Motor neuron (in vitro differentiated cells): ENCODE results near the gene DUS2. TPM values are rescaled to one million over a fixed set of nuclear protein-coding genes. Genes with fewer than 3 reads are reported as not detected.
A peak's percentile ranks its signal among the peaks of the same experiment; 100 is the strongest.

ENCODE experiments used
- ATAC-seq, 8 experiments: fragments of 200-7000 bp; cut with Tn5 transposase; replicated peaks in 6 of 8; 2 replicates each; pipeline ENCODE4 v1.8.0; 2021; ENCODE audit warnings: mild to moderate bottlenecking in 8 of 8, moderate library complexity in 8 of 8
- H3K27ac ChIP-seq, 2 donors: fragments of 250-450 bp; sonication (Bioruptor Pico); 2 replicates each; pipeline ENCODE4 v1.9.0; 2021; ENCODE audit warnings: antibody characterized with exemption in 2 of 2, mild to moderate bottlenecking in 2 of 2, moderate library complexity in 1 of 2
- H3K4me1 ChIP-seq, 2 donors: fragments of 250-450 bp; sonication (Bioruptor Pico); replicated peaks in 1 of 2; 2 replicates each; pipeline ENCODE4 v1.6.1; 2021; ENCODE audit warnings: antibody characterized with exemption in 2 of 2, mild to moderate bottlenecking in 2 of 2, moderate library complexity in 1 of 2
- H3K4me3 ChIP-seq, 5 donors: fragments of 250-450 bp; sonication (Bioruptor Pico); 2 replicates each; pipeline ENCODE4 v1.9.0; 2021; ENCODE audit warnings: antibody characterized with exemption in 5 of 5, mild to moderate bottlenecking in 5 of 5, moderate library complexity in 4 of 5
- WGBS, 10 experiments: fragments of 450-650 bp; shearing (Covaris generic); methylation state at CpG; one replicate each; pipeline ENCODE4 v1.0.0; 2022; 5-methylcytosine and 5-hydroxymethylcytosine counted together
- in situ Hi-C, 9 experiments: fragments of 400-800 bp; cut with MboI; loops; one replicate each; pipeline ENCODE4 v1.15.0; 2021; ENCODE audit warnings: low sequenced_read_pairs in 9 of 9, low pct_unique_long_range_greater_than_20kb in 2 of 9; ENCODE audit not compliant: unreplicated experiment in 9 of 9
- total RNA-seq, 8 experiments: library from RNA; unstranded; fragments of 300-600 nt; gene quantifications; 2 replicates each; pipeline versions ENCODE4 v1.2.3 to v1.2.4, GENCODE V29; 2022

Gene DUS2
- total RNA-seq, 8 experiments from 2014 or later, result 9.0 to 19.2 (median 12.8) TPM

DNA sequence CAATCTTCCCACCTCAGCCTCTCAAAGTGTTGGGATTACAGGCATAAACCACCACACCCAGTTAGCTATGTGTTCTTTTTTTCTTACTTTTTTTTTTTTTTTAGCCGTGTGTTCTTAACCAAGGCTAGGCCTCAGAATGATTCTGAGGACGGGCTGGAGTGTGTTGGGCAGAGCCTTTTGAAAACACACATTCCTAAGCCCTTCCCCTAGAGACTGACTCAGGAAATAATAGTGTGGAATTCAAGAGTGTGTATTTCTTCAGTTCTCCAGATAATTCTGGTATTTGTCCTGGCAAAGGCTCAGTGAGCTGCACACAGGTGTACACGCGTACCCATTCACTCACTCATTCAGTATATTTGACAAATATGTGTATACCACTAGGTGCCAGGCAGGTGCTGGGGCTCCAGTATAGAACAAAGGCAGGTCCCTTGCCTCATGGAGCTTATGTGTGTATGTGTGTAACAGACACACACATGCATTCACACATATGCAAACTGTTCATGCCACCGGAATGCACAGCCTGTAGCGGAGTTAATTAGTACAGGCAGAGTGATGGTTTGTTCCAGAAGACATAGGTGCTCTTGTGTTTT, 42.7 kb downstream of the DUS2 start:
- ATAC-seq, result peak in 6 of 8 experiments; percentile 11 to 95 (median 72)
- H3K27ac ChIP-seq, result no peak overlapping the region
- in situ Hi-C loops, result no loop called here
- H3K4me3 ChIP-seq, result no peak overlapping the region
- peaks cover 0 to 6% of the 10 kb centered on the region in 2 donors for H3K4me1 ChIP-seq
- WGBS, 10 experiments, result 45 to 83% (median 73%) methylated on average over 2 to 5 of the region's 6 CpGs; no CpG with 5 or more reads in 6 of the 10 experiments

- ATAC-seq, result no peak
- H3K4me3 ChIP-seq, result no peak overlapping the region
Observed at GRCh38 chr16:68066763-68067162, 43.7 kb downstream of the DUS2 start.

GRCh38 chr16:68068926-68069325, 45.8 kb downstream of the DUS2 start:
- Histone ChIP-seq H3K27ac (no peak overlapping the region), H3K4me3 (no peak overlapping the region), H3K4me1 (peaks cover 0 to 6% of the 10 kb centered on the region in 2 donors)
- no peak for ATAC-seq
- 90 to 100% (median 100%) methylated on average over 1 to 7 of the region's 9 CpGs; no CpG with 5 or more reads in 5 of the 10 experiments for WGBS, 10 experiments
- in situ Hi-C loops, result no loop called here

More at GRCh38 chr16:68066763-68067162, 43.7 kb downstream of the DUS2 start:
- no CpG with 5 or more reads among the region's 1 CpG for WGBS, 10 experiments
- in situ Hi-C loops, result no loop called here
- Histone ChIP-seq H3K4me1 (peaks cover 0 to 6% of the 10 kb centered on the region in 2 donors), H3K27ac (no peak overlapping the region)

GRCh38 chr16:68069511-68070248, 46.6 kb downstream of the DUS2 start:
- H3K27ac ChIP-seq, result no peak overlapping the region
- H3K4me3 ChIP-seq, result no peak overlapping the region
- peak in 6 of 8 experiments; percentile 4 to 71 (median 47) for ATAC-seq
- H3K4me1 ChIP-seq, result peaks cover 0 to 6% of the 10 kb centered on the region in 2 donors
- in situ Hi-C loops, result no loop called here
- WGBS, 10 experiments, result 92 to 100% (median 100%) methylated on average over 1 to 3 of the region's 7 CpGs; no CpG with 5 or more reads in 6 of the 10 experiments

DNA sequence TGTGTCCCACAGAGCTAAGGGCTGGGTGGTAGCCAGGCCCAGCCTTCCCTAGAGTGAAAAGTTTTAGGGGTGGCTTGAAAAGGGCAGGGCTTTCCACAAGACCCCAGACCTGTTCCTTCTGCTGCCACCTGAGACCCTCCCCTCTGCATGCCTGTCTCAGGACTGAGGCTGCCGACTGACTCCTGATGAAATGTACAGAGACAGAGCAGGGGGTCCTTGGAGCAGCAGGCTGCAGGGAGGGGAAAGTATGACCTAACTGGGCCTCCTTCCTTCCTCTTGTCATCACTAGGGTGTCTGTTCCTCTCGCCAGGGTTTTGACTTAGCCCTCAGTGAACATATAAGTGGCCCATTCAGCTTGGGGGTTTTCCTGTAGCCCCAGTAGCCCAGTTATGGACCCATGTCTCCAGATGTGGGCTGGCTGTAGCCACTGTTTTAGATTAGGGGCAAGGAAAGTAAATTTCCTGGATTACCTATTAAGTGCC, 47.2 kb downstream of the DUS2 start:
- in situ Hi-C loops, result no loop called here
- WGBS, 10 experiments, result 44 to 100% (median 100%) methylated on average over 1 to 2 of the region's 2 CpGs; no CpG with 5 or more reads in 7 of the 10 experiments

GRCh38 chr16:68070806-68071517, 47.9 kb downstream of the DUS2 start:
- in situ Hi-C loops, result no loop called here
- no peak for ATAC-seq

More for the DNA sequence above, 47.2 kb downstream of the DUS2 start:
- H3K27ac ChIP-seq, result no peak overlapping the region
- H3K4me1 ChIP-seq, result peaks cover 0 to 6% of the 10 kb centered on the region in 2 donors
- ATAC-seq, result no peak
- no peak overlapping the region for H3K4me3 ChIP-seq

DNA sequence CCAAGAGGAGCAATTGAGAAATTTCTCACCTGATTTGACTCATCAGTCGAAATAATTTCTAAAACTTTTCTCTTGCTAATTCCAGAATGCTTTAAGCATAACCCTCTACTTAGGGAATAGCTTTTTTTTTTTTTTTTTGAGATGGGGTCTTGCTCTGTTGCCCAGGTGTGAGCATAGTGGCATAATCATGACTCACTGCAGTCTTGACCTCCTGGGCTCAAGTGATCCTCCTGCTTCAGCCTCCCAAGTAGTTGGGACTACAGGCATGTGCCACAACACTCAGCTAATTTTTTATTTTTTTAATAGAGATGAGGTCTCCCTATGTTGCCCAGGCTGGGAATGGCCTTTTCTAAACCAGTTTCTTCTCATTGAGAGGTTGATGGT, 48.4 kb downstream of the DUS2 start:
- no peak overlapping the region for H3K4me3 ChIP-seq
- H3K27ac ChIP-seq, result no peak overlapping the region
- ATAC-seq, result no peak
- H3K4me1 ChIP-seq, result no peaks in the 10 kb centered on the region
- in situ Hi-C loops, result no loop called here
- 40 to 83% (median 60%) methylated on average over 1 of the region's 1 CpG; no CpG with 5 or more reads in 3 of the 10 experiments for WGBS, 10 experiments

More at GRCh38 chr16:68070806-68071517, 47.9 kb downstream of the DUS2 start:
- peaks cover 0 to 5% of the 10 kb centered on the region in 2 donors for H3K4me1 ChIP-seq
- H3K4me3 ChIP-seq, result no peak overlapping the region
- WGBS, 10 experiments, result 81 to 100% (median 90%) methylated on average over 1 to 13 of the region's 14 CpGs; no CpG with 5 or more reads in 2 of the 10 experiments
- no peak overlapping the region for H3K27ac ChIP-seq

DNA sequence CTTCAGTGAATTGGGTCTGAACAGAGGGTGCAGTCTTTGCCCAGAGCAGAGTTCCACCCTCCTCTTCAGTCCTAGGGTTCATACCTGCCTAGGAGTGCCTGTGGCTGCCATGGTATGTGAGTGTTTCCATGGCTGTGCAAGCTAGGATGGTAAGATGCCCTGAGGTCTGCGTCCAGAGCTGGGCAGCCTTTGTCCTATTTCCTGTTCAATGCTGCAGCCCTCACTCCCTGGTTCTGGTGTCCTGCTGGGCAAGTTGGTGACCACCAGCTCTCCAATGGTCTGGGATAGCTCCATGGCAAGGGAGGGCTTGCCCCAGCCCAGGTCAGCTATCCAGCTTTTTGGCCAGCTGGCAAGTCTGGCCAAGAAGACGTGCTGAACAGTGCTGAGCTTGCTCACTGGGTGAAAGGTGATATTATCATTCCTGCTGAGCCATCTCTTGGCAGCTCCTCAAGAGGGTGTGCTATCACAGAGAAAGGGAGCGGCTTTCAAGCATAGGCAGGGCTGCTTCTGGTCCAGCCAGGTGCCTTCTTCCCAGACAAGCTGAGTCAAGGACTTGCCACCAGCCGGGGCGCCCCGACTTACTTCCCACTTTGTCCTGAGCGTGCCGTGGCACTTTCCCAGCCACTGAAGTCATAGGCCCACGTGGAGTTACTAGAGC, 49.1 kb downstream of the DUS2 start:
- no peaks in the 10 kb centered on the region for H3K4me1 ChIP-seq
- WGBS, 10 experiments, result 87 to 100% (median 98%) methylated on average over 1 to 5 of the region's 9 CpGs; no CpG with 5 or more reads in 6 of the 10 experiments
- in situ Hi-C loops, result no loop called here
- H3K27ac ChIP-seq, result no peak overlapping the region
- no peak overlapping the region for H3K4me3 ChIP-seq
- peak in 2 of 8 experiments; percentile 50 to 53 for ATAC-seq

- Histone ChIP-seq H3K4me1 (no peaks in the 10 kb centered on the region), H3K27ac (no peak overlapping the region), H3K4me3 (no peak overlapping the region)
- in situ Hi-C loops, result no loop called here
- no peak for ATAC-seq
- whole genome bisulfite sequencing, 10 experiments, result 74 to 100% (median 86%) methylated on average over 1 to 5 of the region's 9 CpGs; no CpG with 5 or more reads in 3 of the 10 experiments
Observed at GRCh38 chr16:68073902-68074760, 51.0 kb downstream of the DUS2 start.

DNA sequence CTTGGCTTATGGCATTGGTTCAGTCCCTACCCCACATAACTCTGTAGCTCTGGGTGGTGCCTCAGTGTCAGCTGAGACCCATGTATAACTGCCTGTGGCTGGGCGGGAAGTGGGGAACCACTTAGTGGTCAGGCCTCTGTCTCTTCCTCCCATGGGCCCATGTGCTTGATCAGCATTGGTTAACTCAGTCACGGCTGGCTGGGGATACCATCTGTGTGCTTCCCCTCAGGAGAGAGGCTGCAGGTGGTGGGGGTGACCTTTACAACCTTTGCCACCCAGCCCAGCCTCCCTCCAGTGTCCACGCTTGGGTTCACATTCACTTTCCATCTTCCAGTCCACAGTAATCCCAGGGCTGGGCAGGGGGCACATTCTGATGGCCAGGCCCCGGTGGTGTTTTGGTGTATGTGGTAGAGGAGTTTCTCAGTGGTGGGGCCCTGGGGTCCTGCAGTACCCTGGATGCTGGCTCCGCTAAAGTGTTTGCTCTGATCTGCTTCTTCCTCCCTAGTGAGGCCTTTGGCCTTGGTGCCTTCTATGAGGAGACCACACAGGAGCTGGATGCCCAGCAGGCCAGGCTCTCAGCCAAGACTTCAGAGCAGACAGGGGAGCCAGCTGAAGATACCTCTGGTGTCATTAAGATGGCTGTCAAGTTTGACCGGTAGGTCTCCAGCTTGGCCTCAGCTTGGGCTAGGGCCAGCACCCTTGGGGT, 51.9 kb downstream of the DUS2 start:
- no peak overlapping the region for H3K27ac ChIP-seq
- in situ Hi-C loops, result no loop called here
- 78 to 100% (median 86%) methylated on average over 1 to 4 of the region's 6 CpGs; no CpG with 5 or more reads in 6 of the 10 experiments for WGBS, 10 experiments
- no peaks in the 10 kb centered on the region for H3K4me1 ChIP-seq
- ATAC-seq, result no peak
- no peak overlapping the region for H3K4me3 ChIP-seq

DNA sequence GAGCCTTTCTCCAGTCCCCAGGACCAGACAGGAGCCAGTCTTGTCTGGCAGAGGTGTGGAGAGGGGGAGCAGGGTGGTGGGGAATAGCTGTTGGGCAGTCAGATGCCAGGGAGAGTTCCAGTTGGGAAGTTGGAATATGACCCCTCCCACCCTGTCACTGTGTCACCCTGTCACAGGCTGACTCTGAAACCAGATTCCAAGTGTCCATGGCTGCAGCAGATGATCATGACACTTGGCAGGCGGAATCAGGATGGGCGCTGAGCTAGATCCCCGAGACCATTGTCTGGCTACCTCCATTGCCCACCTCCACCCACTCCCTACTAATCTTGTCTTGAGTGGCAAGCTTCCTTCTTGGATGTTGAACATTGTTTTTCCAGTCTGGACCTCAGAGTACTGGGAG, 52.9 kb downstream of the DUS2 start:
- Histone ChIP-seq H3K4me3 (no peak overlapping the region), H3K4me1 (no peaks in the 10 kb centered on the region), H3K27ac (no peak overlapping the region)
- in situ Hi-C loops, result no loop called here
- ATAC-seq, result no peak
- WGBS, 10 experiments, result 100% methylated on average over 1 to 3 of the region's 3 CpGs; no CpG with 5 or more reads in 7 of the 10 experiments
